GM12801 (cell line): Measurements from ENCODE around the gene THSD4.

ENCODE experiments used
- TF ChIP-seq, protein P1 (sequence below): IDR thresholded peaks from one replicate; pipeline ENCODE4 v1.5.1; 2011; ENCODE audit warnings: control low read depth; ENCODE audit not compliant: insufficient read length; ENCODE audit errors: extremely low read depth

THSD4 gene

GRCh38 chr15:71473751-71474150 lies 358.5 kb downstream of the THSD4 start:
- TF ChIP-seq, protein P1, sequence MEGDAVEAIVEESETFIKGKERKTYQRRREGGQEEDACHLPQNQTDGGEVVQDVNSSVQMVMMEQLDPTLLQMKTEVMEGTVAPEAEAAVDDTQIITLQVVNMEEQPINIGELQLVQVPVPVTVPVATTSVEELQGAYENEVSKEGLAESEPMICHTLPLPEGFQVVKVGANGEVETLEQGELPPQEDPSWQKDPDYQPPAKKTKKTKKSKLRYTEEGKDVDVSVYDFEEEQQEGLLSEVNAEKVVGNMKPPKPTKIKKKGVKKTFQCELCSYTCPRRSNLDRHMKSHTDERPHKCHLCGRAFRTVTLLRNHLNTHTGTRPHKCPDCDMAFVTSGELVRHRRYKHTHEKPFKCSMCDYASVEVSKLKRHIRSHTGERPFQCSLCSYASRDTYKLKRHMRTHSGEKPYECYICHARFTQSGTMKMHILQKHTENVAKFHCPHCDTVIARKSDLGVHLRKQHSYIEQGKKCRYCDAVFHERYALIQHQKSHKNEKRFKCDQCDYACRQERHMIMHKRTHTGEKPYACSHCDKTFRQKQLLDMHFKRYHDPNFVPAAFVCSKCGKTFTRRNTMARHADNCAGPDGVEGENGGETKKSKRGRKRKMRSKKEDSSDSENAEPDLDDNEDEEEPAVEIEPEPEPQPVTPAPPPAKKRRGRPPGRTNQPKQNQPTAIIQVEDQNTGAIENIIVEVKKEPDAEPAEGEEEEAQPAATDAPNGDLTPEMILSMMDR, result no peak

- TF ChIP-seq, protein P1, result no peak
Observed at GRCh38 chr15:71476823-71477222, 361.6 kb downstream of the THSD4 start.

DNA sequence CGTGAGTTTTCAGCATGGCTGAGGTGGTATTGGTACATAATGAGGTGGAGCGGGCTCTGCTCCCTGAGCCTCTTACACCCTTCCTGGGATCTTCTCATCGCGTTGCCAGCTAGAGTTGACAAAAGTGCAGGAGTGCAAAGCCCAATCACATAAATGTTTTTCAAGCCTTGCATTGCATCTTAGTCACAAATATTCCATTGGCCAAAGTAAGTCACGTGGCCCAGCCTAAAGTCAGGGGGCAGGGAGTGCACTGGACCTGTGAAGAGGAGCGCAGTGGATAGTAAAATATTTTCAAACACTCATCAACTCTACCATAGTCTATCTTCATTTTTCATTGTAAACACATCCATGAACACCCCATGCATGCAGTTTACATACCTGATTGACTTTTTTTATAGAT lies 365.3 kb downstream of the THSD4 start:
- TF ChIP-seq, protein P1, result no peak

DNA sequence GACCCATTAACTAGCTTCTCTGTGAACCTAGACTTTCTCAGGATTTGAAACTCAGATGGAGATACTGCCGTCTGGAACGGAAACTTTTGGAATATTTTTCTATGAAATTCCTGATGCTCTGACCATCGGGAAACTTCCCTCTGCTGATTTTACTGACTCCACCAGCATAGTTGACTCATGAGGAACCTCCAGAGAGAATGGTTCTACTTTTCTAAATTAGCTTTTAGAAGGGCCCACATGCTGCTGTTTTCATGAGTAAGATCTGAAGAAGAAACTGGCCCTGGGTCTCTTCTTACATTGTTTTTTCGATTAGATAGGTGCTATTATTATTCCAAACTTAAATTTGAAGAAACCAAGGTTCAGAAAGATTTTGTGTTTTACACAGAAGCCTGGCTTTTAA lies 368.8 kb downstream of the THSD4 start:
- TF ChIP-seq, protein P1, result no peak

DNA sequence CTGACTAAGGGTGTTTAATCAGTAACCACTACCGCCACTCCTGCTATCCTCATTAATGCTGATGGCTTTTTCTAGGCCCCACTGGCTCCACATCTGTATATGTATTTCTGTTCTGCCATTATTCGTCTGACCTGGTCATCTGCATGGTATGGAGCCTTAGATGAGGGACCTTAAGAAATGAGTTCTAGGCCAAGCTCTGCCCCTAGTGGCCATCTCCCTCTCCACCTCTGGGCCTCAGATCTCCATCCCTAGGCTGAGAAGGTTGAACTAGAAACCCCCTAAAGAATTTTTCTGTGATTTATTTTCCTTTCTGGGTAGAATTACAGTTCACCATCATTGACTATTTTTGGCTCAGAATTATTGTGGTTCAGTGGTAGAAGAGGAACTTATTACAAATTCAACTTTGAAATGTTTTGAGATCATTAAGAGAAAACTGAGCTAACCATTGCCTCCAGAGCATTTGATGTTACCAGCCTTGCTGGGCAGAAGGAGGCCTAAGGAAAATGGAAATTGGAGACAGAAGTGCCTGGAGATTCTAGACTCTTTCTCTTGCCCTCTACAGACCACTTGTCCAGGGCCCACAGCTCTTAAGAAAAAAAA lies 369.9 kb downstream of the THSD4 start:
- TF ChIP-seq, protein P1, result no peak

DNA sequence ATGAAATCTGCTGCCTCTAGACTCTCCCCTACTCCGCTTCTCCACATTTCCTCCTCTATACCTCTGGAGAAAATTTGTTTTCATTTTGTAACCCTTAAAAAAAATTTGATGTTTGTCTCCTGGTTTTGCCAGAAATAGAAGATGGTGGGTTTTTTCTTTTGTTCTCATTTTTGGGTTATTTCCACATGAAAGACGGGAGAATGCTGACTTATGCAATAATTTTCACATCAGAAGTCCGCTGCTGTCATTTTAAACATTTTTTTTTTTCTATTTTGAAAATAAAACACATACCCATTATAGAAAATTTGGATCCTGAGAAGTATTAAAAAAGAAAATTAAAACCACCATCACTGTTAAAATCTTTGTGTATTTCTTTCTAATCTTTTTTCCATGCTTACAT lies 374.3 kb downstream of the THSD4 start:
- TF ChIP-seq, protein P1, result no peak

GRCh38 chr15:71493526-71493925 lies 378.3 kb downstream of the THSD4 start:
- TF ChIP-seq, protein P1, result no peak
